GM10248 (cell line): ENCODE measurements around the gene COPG1.
A peak's percentile ranks its signal among the peaks of the same experiment; 100 is the strongest.

Experiments
- CTCF ChIA-PET: fragments of 300-600 bp; sonication (Branson Sonifier 250); formaldehyde crosslinking; extraction: SDS; loops from one replicate; lab custom pipeline; 2021; ENCODE audit warnings: antibody characterized with exemption; lab: Yijun Ruan, JAX
- POLR2A ChIA-PET: fragments of 350-650 bp; sonication (Branson Sonifier 250); formaldehyde crosslinking; extraction: SDS; loops from one replicate; lab custom pipeline; 2020; ENCODE audit warnings: antibody characterized with exemption; lab: Yijun Ruan, JAX
- DNase-seq: peaks from one replicate; pipeline ENCODE4 v3.0.0; 2012; ENCODE audit errors: extremely low spot score
- CTCF ChIP-seq: IDR thresholded peaks from 2 replicates; pipeline ENCODE4 v1.5.1; 2012; ENCODE audit warnings: mild to moderate bottlenecking, low read depth; ENCODE audit errors: extremely low read depth, missing control alignments, control extremely low read depth

Gene COPG1

GRCh38 chr3:129278966-129279906 lies 29.8 kb downstream of the COPG1 start:
- peak; percentile 38 for DNase-seq
- POLR2A ChIA-PET: interaction anchor here (0.6 to 3.3 kb wide), 4 partner anchors 26 to 147 kb away, joined by 3 to 13 read pairs (median 10); a partner anchor contains a TSS
- no peak for TF ChIP-seq CTCF
- CTCF ChIA-PET: interaction anchor here (1.0 to 1.3 kb wide), 4 partner anchors 14 to 35 kb away, joined by 3 to 4 read pairs (median 4); no protein-coding TSS in a partner anchor

DNA sequence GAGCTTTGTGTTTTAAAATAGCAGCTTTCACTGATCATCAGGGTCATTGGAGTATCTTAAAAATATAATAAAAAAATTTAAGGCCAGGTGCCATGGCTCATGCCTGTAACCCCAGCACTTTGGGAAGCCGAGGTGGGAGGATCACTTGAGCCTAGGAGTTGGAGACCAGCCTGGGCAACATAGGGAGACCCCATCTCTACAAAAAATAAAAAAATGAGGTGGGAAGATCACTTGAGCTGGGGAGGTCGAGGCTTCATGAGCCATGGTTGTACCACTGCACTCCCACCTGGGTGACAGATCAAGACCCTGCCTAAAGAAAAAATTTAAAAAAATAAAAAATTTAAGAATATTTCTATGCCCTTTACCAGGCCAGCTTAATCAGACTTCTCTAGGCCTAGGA lies 30.8 kb downstream of the COPG1 start:
- TF ChIP-seq CTCF: no peak
- no peak for DNase-seq
- ChIA-PET POLR2A (interaction anchor here (2.1 to 3.3 kb wide), 2 partner anchors 32 to 36 kb away, joined by 13 read pairs; a partner anchor contains a TSS), CTCF (interaction anchor here (1.3 kb wide), 2 partner anchors 15 to 35 kb away, joined by 4 read pairs; no protein-coding TSS in a partner anchor)

DNA sequence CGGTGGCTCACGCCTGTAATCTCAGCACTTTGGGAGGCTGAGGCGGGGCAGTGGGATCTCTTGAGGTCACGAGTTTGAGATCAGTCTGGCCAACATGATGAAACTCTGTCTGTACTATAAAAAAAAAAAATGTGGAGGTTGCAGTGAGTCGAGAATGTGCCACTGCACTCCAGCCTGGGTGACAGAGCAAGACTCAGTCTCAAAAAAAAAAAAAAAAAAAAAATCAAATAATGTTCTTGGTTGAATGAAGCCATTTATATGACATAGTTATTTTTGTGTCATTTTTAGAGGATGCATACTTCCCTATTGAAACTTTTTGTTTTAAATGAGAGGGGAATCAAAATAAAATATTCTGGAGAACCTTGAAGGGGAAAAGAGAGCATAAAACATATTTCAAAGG lies 32.3 kb downstream of the COPG1 start:
- TF ChIP-seq CTCF: no peak
- ChIA-PET CTCF (interaction anchor here (4.2 kb wide), 1 partner anchor 35 kb away, joined by 28 read pairs; a partner anchor contains a TSS), POLR2A (no interaction called here)
- DNase-seq: no peak

- peak; percentile 25 for TF ChIP-seq CTCF
- ChIA-PET CTCF (interaction anchor here (1.0 to 4.2 kb wide), 6 partner anchors 9 to 120 kb away, joined by 3 to 28 read pairs (median 4); a partner anchor contains a TSS), POLR2A (interaction anchor here (0.6 to 1.5 kb wide), 5 partner anchors 22 to 58 kb away, joined by 3 to 6 read pairs (median 5); a partner anchor contains a TSS)
- peak; percentile 82 for DNase-seq
Observed at GRCh38 chr3:129282727-129283327, 33.4 kb downstream of the COPG1 start.

DNA sequence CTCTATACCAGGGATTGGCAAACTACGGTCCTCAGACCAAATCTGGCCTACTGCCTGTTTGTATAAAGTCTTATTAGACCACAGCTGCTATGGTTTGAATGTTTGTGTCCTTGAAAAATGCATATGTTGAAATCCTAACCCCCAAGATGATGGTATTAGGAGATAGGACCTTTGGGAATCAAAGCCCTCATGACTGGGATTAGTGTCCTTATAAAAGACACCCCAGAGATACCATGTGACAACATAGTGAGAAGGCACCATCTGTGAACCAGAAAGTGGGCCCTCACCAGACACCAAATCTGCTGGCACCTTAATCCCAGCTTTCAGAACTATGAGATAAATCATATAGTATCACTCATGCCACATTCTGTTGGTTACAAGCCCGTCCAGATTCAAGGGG lies 36.7 kb downstream of the COPG1 start:
- ChIA-PET CTCF (interaction anchor here (4.2 kb wide), 1 partner anchor 30 kb away, joined by 28 read pairs; a partner anchor contains a TSS), POLR2A (no interaction called here)
- DNase-seq: no peak
- no peak for TF ChIP-seq CTCF

- CTCF ChIA-PET: interaction anchor here (1.3 to 2.4 kb wide), 4 partner anchors 12 to 42 kb away, joined by 3 to 6 read pairs (median 4); no protein-coding TSS in a partner anchor
- TF ChIP-seq CTCF: no peak
- POLR2A ChIA-PET: no interaction called here
- DNase-seq: no peak
Observed at GRCh38 chr3:129288446-129288845, 39.0 kb downstream of the COPG1 start.
